Small intestine (tissue), 7 donors: ENCODE measurements around the gene REG3A. TPM values are rescaled to one million over a fixed set of nuclear protein-coding genes. Genes with fewer than 3 reads are reported as not detected.

Source experiments
- DNase-seq, 2 donors: peaks; one replicate each; pipeline versions ENCODE4 v3.0.0 to v3.0.0-alpha.2; 2013
- FAIRE-seq: peaks from 2 replicates; lab custom pipeline; 2012; peaks lifted over from hg19 to GRCh38; lab: Jason Lieb, UNC
- H3K27ac ChIP-seq, 3 donors: one replicate each; pipeline ENCODE4 v1.5.1; 2013; ENCODE audit warnings: low read length in 2 of 3, mild to moderate bottlenecking in 2 of 3, control low read depth in 1 of 3, inconsistent platforms in 1 of 3, low read depth in 1 of 3, moderate library complexity in 1 of 3
- H3K27me3 ChIP-seq, 3 donors: one replicate each; pipeline ENCODE4 v1.6.1; 2013; ENCODE audit warnings: low read length in 3 of 3, inconsistent platforms in 1 of 3; ENCODE audit not compliant: control insufficient read depth in 3 of 3, insufficient read depth in 3 of 3
- H3K36me3 ChIP-seq, 3 donors: one replicate each; pipeline ENCODE4 v1.6.1; 2013; ENCODE audit warnings: low read length in 3 of 3, inconsistent platforms in 1 of 3, low read depth in 1 of 3, mild to moderate bottlenecking in 1 of 3, moderate library complexity in 1 of 3; ENCODE audit not compliant: control insufficient read depth in 3 of 3, insufficient read depth in 2 of 3
- H3K4me1 ChIP-seq, 3 donors: one replicate each; pipeline ENCODE4 v1.6.1; 2013; ENCODE audit warnings: low read length in 2 of 3, inconsistent platforms in 1 of 3, low read depth in 1 of 3, mild to moderate bottlenecking in 1 of 3, moderate library complexity in 1 of 3; ENCODE audit not compliant: control insufficient read depth in 3 of 3, insufficient read depth in 2 of 3
- H3K4me3 ChIP-seq, 3 donors: one replicate each; pipeline ENCODE4 v1.5.1; 2013; ENCODE audit warnings: low read length in 3 of 3, control low read depth in 1 of 3, inconsistent platforms in 1 of 3, low read depth in 1 of 3, mild to moderate bottlenecking in 1 of 3, moderate library complexity in 1 of 3
- H3K9me3 ChIP-seq, 2 donors: one replicate each; pipeline ENCODE4 v1.6.1; 2013; ENCODE audit warnings: low read depth in 1 of 2, low read length in 1 of 2; ENCODE audit not compliant: control insufficient read depth in 2 of 2, insufficient read depth in 1 of 2
- WGBS, 3 donors: extraction: QIAGEN DNeasy Blood & Tissue Kit; methylation state at CpG; one replicate each; pipeline ENCODE4 v1.1.7; 2013; 5-methylcytosine and 5-hydroxymethylcytosine counted together
- polyA plus RNA-seq, 4 donors: library from polyadenylated mRNA; stranded (reverse) in 3 of 4; unstranded in 1 of 4; fragments of 200-250 nt in 3 of 4; fragments of 120-200 nt in 1 of 4; gene quantifications; one replicate each; pipeline versions ENCODE4 v1.2.1 to v1.2.3, GENCODE V29; 2013
- donor health status: healthy with polysubstance abuse.
- donor health status: control.
- donor health status: control.
- donor health status: Bipolar disorder and iron deficiency.
- donor health status: healthy.

The REG3A gene
- polyA plus RNA-seq, 4 donors, result 1.5 to 11,127 (median 980) TPM

DNA sequence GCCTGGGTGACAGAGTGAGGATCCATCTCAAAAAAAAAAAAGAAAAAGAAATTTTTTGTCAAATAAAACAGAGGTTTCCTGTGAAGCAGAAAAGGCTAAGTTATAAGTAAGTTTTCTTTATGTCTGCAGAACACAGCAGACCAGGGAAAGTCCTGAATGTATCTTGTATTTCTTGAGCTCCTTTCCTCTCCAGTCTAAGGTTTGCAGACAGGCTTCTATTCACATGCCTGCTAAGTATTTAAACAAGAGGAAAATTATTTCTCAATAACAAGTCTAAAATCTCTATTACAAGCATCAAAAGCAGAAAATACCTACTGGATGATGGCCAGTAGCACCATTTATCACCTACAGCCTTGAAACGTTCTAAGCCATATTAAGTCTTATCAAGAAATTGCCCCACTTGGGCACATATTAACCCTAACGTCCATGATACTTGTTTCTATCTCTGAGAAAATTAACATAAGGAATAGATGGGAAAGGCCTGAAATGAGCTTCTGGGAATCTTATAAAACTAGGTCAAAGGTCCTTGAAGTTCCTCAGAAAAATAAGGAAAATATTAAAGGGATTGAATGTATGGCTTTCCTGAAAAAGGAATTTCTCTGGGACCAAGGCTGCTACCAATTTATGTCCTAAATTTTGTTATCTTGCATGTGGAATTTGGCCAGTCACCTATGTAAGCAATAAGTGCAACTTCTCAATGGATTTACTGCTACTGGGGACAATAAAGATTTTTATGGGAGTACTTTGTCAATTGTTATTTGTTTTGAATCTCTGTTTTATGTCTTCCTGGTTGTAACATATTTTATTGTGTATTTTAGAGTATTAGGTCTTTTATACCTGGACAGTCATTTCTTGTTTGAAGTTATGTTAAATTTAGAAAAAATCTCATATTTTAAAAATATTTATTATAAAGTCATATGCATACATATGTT, 42.3 kb downstream of the REG3A start:
- Histone ChIP-seq H3K36me3 (no peaks in the 10 kb centered on the region), H3K27ac (peak overlapping the region in 1 of 3 donors; percentile 20), H3K4me1 (peaks cover 0 to 7% (median 0%) of the 10 kb centered on the region in 3 donors), H3K27me3 (peaks cover 0 to 2% (median 0%) of the 10 kb centered on the region in 3 donors), H3K4me3 (no peak overlapping the region), H3K9me3 (no peaks in the 10 kb centered on the region)
- FAIRE-seq (no peak), DNase-seq (peak; percentile 50 to 74)
- WGBS, 3 donors, result 14 to 47% (median 23%) methylated on average over 2 of the region's 2 CpGs

GRCh38 chr2:79114797-79115494, 44.6 kb downstream of the REG3A start:
- Histone ChIP-seq H3K27me3 (no peaks in the 10 kb centered on the region), H3K4me3 (no peak overlapping the region), H3K27ac (peak overlapping the region in 1 of 3 donors; percentile 53), H3K4me1 (peaks cover 0 to 7% (median 0%) of the 10 kb centered on the region in 3 donors), H3K9me3 (no peaks in the 10 kb centered on the region), H3K36me3 (no peaks in the 10 kb centered on the region)
- no peak for FAIRE-seq
- 19 to 48% (median 40%) methylated on average over 3 of the region's 3 CpGs for WGBS, 3 donors
- peak; percentile 26 to 53 for DNase-seq

DNA sequence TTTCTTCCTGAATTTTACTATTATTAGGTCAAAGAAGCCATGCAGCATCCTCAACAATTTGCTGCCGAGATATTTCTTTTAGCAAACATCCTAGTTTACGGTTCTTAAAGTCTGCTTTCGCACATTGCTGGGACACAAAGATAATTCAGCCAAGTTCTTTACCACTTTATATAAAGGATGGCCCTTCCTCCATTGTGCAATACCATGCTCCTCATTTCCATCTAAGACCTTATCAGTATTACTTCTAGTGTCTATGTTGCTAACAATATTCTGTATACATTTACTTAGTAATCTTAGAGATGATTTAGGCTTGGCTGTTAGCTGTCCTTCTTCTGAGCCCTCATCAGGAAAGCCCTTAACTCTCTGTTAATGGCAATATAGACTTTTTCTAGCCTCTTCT, 47.3 kb downstream of the REG3A start:
- H3K4me1 ChIP-seq, result peaks cover 0 to 7% (median 0%) of the 10 kb centered on the region in 3 donors
- DNase-seq, result no peak
- H3K27me3 ChIP-seq, result no peaks in the 10 kb centered on the region
- H3K27ac ChIP-seq, result no peak overlapping the region
- FAIRE-seq, result no peak
- no peaks in the 10 kb centered on the region for H3K36me3 ChIP-seq
- no peak overlapping the region for H3K4me3 ChIP-seq
- 93 to 96% (median 95%) methylated on average over 3 of the region's 3 CpGs for WGBS, 3 donors
- no peaks in the 10 kb centered on the region for H3K9me3 ChIP-seq

Other genes starting within 250 kb of the REG3A start
- 10 to 100 TPM in 1 of 4 donors, 1 to 10 TPM in 2, under 1 TPM in 1; 0.89 to 11.9 (median 4.2) TPM for gene REG3G, start 134.1 kb downstream of the REG3A start, polyA plus RNA-seq
- 1,000 to 10,000 TPM in 1 of 4 donors, 10 to 100 TPM in 2, under 1 TPM in 1; 0.37 to 3,920 (median 24.7) TPM for gene REG1B, start 71.8 kb downstream of the REG3A start, polyA plus RNA-seq
- over 10,000 TPM in 1 of 4 donors, 100 to 1,000 TPM in 2, under 1 TPM in 1; 0.93 to 31,869 (median 712) TPM for gene REG1A, start 39.3 kb downstream of the REG3A start, polyA plus RNA-seq